ENCODE results near the gene SLC9A9. TPM values are rescaled to one million over a fixed set of nuclear protein-coding genes. Genes with fewer than 3 reads are reported as not detected.

Gene SLC9A9
- total and polyA plus RNA-seq, 10 of the 15 experiments (the other 5 are each of a cell fraction or from before 2014, with no cell fraction given): 3.5 to 14.2 (median 9.3) TPM

- TF ChIP-seq POU2F2 (IDR thresholded peaks at IDR 0.05; ENCODE audit: borderline replicate concordance, low read depth, low read length) (no peak), FOS (IDR thresholded peaks at IDR 0.05; ENCODE audit: borderline replicate concordance, extremely low read depth, insufficient read length) (no peak), CEBPZ (IDR thresholded peaks at IDR 0.05; ENCODE audit: low read depth, low read length) (no peak), RUNX3 (IDR thresholded peaks at IDR 0.05; ENCODE audit: low read length) (no peak), USF1 (IDR thresholded peaks at IDR 0.05; ENCODE audit: borderline replicate concordance, extremely low read length, insufficient read depth, low read depth, low read length) (no peak), TCF12 (IDR thresholded peaks at IDR 0.05; ENCODE audit: low read depth, low read length) (no peak), TBL1XR1 (IDR thresholded peaks at IDR 0.05; ENCODE audit: low read depth, low read length) (no peak), ZBTB4 (CRISPR knock-in tag; IDR thresholded peaks at IDR 0.05) (no peak), SP1 (IDR thresholded peaks at IDR 0.05; ENCODE audit: low read depth, low read length) (no peak), HDAC6 (IDR thresholded peaks at IDR 0.05; ENCODE audit: unreplicated experiment) (no peak)
Observed at GRCh38 chr3:143884861-143885260, 36.6 kb upstream of the SLC9A9 start (continued).
